Activated effector memory CD4-positive, alpha-beta T cell treated with Interleukin-2 at 50 U/mL for 16 hours (primary cell): ENCODE measurements around the gene ALG12.

Source experiments
- DNase-seq: peaks from one replicate; pipeline ENCODE4 v3.0.0-alpha.2; 2020

Gene ALG12

DNA sequence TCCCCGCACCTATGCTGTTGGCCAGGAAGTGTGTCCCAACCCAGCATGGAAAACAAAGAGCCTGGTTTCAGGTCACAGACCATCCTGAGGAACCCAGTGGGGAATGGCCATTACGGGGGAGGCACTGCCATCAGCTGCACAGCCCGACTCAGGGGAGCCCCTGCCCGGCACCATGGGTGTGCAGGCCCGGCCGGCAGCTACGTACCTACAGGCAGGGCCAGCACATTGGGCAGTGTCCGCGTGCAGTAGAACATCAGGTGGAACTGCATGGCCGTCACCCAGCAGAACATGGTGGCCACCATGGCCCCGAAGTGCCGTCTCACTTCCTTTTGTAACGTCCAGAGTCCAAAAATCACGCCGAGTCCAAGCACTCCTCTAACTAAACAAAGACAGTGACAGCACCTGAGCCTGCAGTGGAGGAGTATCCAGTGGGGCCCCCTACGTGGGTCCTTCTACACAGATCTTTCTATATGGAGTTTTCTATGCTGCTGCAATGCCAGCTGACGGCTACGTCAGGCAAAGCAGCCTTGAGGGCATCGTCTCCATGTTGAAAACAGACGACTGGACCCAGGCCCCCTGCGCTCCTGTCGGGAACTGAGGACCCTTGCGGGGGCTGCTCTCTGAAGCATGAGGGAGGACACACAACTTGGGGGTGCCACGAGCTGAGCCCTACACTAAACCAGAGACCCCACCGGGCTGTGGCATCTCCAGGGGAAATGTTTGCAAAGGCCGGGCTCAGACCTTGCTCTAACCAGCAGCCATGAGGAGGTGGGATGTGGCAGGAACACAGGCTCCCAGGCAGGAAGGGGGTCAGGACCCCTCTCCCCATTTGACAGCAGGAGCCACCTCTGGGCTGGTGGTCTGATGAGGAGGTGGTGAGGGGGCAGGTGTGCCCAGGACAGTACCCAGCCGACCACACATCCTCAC, 7.7 kb downstream of the ALG12 start:
- DNase-seq, result no peak

DNA sequence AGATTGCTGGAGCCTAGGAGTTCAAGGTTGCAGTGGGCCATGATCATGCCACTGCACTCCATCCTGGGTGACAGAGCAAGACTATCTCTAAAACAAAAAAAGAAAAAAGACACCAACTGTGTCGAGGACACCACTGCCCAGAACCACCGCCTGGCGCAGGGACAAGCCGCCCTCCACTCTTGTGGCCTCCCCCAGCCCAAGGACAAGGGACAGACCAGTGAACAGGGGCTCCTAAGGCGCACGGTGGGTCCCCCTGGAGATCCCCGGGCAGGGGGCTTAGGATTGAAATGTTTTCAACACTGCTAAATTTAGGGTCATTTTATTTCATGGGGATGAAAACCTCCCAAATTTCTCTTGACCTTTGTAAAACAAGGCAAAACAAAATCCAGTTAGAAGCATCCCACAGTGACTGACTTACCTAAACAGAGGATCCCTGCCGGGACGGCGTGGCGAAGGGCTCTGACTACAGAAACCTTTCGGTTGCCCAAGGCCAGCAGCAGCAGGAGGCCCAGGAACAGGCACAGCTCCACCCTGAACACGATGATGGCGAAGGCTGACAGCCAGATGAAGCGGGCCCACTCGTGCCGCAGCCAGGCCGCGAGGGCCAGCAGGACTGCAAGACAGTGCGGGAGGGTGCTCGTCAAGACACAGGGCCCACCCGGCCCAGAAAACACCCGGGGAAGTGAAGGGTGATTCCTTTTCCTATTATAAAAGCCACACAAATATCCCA, 8.6 kb downstream of the ALG12 start:
- no peak for DNase-seq

DNA sequence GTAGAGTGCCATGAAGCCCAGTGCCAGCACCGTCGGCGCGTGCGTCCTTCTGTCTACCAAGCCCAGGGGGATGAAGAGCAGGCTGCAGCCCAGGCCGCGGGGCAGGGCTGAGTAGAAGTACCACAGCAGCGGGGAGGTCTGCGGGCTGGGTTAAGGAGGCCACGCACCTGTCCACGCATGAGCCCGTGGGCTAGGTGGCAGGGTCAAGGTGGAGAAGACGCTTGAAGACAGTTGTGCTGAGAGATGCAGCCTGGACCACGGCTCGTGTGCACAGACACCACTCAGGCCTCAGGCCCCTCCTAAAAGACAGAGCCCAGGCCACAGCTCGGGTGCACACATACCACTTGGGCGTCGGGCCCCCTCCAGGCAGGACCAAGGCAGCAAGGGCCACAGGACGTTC, 10.4 kb downstream of the ALG12 start:
- no peak for DNase-seq

DNA sequence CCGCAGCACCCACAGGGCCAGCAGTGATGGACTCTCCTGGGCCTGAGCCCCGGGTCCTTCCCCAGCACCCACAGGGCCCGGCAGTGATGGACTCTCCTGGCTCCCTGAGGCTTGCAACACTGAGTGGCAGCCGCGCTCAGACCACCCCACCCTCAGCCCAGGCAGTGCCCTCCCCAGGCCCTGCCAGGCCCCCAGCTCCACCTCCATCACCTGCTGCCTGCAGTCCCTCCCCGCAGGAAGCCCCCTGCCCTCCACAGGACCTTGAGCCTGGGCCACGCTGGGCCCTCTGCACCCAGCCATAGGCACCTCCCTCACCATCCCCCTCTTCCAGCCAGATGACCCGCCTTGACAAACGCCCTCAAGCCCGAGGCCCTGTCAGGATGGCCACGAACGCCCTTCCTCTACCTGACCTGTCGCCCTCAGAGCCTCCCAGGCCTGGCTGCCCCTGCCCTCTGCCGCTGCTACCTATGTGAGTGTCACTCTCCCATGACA, 11.4 kb downstream of the ALG12 start:
- DNase-seq, result no peak

DNA sequence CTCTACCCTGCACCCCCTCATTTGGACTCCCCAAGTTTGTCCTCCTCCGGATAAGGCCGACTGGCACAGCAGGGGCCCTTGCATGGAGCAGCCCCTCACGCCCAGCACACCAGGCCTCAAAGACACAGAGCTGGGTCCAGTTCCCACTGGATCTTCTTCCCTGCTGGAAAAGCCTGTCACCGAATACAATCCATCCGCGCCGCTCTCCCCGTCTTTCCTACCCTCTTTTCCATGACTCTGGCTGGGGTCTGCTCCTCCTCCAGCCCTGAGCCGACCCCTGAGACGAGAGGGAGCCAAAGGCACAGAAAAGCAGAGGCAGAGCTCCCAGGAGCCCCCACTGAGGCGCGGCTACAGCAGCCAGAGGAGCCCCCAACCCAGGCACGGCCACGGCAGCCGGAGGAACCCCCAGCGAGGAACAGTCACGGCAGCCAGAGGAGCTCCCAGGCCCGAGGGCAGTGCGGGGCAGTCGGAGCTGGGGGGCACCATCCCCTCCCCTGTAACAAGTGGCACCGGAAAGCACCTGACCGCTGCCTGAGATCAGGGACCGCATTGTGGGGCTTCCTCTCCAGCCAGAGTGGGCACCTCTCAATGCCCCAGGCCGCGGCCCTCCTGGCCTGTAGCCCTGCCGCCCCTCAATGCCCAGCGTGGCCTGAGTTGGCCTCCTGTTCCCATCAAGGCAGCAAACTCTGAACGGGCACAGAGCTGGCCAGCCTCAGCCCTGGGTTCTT, 12.0 kb downstream of the ALG12 start:
- DNase-seq, result no peak

DNA sequence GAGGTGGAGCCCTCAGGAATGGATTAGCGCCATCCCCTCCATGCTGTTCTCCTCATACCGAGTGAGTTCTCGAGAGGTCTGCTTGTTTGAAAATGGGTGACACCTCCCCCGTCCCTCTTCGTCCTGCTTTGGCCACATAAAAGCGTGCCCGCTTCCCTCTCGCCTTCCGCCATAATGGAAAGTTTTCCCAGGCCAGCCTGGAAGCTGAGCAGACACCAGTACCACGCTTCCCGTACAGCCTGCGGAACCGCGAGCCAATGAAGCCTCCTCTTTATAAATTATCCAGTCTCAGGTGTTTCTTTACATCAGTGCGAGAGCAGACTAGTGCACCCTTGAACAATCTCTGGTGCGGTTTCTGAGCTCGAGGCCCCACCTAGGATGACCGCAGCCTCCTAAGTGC, 12.8 kb downstream of the ALG12 start:
- DNase-seq, result no peak

DNA sequence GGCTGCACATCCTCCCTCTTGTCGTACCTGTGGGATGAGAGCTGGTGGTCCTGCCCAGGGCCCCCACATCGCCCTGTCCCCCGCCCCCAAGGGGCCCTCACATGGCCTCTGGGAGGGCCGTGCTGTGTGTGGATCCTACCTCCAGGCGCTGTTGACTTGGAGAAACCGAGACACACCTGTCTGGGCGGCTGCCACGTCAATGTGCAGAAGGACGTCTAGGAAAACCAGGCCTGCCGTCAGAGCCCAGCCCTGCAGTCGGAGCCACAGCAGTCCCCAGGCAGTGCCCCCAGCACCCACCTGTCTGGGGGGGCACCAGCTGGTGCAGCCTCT, 14.2 kb downstream of the ALG12 start:
- DNase-seq, result no peak

DNA sequence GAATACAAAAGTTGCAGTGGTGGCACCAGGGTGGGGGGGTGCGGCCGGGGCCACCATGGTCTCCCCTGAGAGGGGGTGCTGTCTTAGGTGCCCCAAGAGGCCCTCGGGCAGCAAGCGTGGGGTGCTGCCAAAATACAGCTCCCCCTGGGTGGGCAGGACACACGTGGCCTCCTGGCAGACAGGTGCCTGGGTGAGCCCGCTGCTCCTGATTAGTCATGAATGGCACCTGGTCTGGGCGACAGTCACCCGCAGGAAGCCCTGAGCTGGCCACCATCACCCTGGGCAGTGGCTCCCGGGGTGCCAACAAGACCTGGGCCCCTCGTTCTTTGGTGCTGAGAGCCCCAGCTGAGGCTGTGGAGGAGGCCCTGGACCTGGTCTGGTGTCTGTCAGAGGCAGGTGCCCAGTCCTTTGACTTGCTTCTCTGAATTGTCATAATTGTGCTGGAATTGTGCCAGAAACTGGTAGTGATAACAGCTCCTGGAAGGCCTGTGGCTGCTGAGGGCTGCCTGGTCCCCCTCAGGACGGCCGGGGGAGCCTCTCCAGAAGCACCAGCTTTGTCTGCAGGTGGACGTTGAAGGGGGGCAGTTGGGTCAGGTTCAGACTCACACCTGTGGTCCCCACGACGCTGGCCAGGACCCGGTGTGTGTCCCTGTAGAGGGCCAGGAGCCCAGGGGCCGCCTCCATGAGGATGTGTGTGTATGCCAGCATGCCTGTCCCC, 14.8 kb downstream of the ALG12 start:
- no peak for DNase-seq

DNA sequence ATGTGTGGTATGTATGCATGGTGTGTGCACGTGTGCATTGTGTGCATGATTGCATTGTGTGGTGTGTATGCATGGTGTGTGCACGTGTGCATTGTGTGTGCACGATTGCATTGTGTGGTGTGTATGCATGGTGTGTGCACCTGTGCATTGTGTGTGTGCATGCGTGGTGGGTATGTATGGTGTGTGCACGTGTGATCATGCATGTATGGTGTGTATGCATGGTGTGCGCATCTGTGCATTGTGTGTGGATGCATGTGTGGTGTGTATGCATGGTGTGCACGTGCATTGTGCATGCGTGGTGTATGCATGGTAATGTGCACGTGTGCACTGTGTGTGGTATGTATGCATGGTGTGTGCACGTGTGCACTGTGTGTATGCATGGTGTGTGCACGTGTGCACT, 16.8 kb downstream of the ALG12 start:
- DNase-seq, result no peak

DNA sequence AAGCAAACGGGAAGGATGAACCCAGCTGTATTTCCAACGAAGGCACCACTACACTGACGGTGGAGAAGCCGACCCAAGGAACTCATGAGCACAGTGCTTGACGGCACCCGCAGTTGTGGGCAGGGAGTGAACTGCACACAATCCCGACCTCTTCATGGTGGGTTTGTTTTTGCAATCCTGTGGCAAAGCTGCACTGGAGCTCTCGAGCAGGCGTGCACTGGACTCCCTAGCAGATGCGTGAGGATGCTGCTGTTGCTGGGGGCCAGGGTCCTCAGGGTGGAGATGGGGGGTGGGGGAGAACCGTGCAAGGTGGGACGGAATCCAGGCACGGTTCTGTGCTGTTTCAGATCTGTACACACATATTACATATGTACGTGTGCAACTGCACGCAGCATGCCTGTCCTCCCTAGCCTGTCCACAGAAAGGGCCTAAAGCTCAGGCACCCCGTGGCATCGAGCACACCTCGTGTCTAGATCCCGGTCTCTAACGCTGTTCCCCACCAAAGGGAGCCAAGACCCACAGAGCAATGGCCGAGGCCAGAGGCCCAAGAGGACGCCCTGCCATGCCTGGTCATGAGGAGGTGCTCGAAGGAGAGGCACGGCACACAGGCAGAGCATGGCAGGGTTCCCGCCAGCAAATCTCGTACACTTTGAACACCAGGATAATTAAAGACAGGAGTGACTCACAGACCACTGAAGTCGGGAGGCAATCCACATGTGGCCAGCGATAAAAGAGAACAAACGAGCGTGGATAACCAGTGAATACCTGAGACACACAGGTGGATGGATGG, 17.6 kb downstream of the ALG12 start:
- DNase-seq, result no peak

DNA sequence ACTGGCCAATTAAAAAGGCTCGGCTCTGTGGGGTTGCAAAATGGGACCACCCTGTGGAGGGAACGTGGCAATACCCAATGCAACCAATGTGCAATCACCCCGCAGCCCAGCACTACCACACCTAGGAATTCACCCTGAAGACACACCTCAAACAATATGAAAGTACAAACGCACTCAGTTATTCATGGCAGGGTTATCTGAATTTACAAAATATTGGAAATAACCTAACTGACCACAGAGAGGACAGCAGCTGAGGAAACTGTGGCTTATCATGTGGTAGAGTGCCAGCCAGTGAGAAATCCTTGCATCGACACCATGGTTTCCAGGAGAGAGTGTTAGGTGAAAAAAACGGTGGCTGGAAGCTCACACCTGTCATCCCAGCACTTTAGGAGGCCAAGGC, 18.7 kb downstream of the ALG12 start:
- no peak for DNase-seq

DNA sequence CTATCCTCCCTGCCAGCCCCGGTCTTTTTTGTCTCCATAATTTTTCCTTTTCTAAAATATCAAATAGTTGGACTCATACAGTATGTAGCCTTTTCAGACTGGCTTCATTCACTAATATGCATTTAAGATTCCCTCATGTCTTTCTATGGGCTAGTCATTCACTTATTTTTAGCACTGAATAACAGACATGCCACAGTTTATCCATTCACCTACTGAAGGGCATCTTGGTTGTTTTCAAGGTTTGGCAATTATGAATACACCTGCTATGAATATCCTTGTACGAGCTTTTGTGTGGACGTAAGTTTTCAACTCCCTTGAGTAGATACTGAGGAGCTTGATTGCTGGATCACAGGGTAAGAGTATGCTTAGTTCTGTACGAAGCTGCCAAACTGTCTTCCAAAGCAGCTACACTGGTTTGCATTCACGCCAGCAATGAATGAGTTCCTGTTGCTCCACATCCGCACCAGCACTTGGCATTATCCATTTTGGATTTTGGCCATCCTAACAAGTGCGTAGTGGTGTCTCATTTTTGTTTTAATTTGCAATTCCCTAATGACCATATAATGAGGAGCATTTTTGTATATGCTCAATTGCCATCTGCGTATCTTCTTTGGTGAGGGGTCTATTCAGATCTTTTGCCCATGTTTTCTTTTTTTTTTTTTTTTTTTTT, 21.1 kb downstream of the ALG12 start:
- DNase-seq, result no peak

DNA sequence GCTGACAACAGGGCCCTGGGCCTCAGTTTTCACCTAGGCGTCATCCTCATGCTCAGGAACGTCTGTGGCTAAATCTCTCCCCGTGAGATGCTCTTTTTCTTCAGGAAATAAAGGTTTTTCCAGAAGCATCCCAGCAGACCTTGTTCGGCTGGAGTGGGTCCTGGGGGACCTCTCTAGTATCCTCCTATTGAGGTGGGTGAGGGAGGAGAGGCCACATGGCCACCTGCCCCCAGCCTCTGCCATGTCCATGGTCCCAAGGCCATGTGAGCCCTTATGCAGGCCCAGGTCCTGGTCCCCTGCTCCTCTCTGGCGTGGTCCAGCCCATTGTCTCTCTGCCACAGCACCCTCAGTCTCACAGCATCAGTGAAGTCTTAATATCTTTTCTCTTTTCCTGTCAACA, 22.0 kb downstream of the ALG12 start:
- DNase-seq, result no peak

DNA sequence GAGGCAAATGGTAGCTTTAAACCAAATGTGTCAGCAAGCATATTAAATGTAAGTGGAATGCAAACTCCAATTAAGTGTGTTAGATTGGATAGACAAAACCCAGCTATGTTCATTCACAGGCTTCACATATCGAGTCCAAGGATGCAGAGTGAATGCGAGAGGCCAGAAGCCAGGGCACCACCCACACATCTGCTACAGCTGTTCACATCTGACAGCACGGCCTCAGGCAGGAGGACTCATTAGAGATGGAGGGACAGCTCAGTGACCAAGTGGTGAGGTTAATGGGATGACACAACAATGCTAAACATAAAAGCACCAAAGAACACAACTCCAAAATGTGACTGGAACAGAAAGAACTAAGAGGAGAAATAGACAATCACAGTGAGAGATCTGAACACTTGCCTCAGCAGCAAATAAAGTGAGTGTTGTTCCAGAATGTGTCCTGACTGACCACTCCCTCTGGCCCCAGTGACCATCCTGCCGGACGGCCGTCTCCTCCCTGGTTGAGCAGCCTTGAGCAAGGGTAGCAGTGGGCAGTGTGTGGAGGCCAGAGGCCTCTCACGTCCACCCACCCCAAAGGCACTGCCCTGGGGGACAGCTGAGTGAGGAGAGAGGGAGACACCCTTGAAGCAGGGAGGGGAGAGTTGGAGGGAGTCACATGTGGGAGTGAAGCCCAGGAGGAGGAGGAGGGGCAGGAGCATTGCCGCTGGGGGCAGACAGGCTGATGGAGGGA, 23.8 kb downstream of the ALG12 start:
- DNase-seq, result no peak

DNA sequence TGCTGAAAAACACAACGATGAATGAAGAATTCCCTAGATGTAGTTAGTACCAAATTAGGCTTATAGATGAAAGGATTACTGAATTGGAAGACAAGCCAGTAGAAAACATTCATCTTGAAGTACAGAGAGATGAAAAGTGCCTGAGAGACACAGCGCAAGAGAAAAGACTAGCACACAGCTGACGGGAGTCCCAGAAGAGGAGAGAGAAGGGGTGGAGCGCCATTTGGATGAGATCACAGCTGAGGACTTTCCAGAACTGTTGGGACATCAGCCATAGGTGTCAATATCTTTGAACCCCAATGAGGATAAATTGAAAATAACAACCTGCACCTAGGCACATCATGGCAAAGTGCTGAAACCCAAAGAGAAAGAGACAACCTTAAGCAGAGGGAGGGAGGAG, 25.2 kb downstream of the ALG12 start:
- no peak for DNase-seq

DNA sequence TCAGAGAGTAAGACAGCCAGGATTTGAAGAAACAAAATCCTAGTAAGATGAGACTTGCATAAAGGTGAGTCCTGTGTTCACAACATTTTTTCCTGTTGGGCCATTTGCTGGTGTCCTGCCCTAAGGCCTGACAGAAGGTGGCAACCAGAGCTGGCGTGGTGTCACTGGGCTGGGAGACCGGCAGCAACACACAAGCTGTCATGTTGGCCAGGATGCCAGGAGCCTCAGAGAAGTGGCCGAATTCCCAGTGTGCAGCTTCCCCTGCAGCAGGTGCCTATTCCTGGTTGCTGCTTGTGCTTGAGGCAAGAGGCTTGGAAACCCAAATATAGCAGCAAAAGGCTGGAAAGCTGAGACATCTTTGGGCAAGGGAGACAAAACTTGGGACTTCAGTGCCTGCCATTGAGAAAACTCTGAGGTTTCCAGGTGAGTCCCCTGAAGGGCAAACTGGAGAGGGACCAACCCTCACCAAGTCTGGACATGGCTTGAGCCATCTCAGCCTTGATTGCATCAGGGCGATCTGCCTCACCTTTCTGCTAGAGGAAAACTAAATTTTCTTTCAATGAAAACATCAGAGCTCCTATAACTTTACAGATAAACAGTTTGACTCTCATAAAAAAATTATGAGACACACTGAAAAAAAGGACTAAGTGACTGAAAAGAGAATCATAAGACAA, 25.9 kb downstream of the ALG12 start:
- DNase-seq, result no peak

DNA sequence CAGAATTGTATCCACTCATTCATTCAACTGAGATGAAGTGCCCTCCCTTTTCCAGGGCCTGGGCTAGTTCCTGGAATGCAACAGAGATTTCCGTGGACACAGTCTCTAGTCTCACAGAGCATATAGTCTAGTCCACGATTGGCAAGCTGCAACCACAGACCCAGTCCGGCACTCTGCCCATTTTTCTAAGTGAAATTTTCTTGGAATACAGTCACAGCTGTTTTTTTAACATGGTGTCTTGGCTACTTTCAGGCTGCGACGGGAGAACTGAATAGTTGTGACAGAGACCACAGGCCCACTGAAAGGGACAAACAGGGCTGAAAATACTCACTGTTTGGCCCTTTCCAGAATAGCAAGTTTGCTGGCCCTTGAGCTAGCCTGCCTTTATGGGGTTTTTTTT, 29.2 kb downstream of the ALG12 start:
- no peak for DNase-seq

DNA sequence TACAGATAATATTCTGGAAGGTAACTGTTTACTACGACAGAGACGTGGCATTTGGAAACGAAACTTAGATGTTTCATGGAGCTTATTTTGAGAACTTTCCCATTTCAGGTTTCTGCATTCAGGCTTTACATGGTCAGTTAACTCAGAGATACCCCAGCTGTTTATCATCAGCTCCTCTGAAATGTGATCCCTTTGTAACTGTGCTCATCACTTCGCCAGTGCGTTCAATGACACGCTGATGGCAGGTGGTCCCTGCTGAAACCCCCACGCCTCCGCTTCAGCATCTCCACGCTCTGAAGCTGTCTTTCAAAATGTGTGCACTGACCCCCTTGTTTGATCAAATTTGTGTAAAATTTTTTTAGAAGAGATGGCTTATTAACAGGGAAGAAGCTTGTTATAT, 30.5 kb downstream of the ALG12 start:
- no peak for DNase-seq

DNA sequence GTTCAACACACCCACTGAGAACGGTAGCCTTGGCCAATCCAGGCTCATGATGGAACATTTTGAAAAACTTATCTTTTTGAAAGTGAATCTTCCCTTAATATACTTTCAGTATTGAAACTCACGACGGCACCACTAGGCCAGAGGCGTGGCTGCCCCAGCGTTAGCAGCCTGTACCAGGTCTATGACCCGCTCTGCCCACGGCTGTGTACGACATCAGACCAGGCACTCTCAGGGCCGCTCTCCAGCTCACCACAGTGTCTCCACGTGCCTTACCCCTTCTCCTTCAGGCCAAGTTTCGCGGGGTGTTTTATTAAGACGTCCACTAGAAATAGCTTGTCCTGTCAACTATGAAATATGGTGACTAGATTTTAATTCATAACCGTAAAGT, 31.2 kb downstream of the ALG12 start:
- no peak for DNase-seq

DNA sequence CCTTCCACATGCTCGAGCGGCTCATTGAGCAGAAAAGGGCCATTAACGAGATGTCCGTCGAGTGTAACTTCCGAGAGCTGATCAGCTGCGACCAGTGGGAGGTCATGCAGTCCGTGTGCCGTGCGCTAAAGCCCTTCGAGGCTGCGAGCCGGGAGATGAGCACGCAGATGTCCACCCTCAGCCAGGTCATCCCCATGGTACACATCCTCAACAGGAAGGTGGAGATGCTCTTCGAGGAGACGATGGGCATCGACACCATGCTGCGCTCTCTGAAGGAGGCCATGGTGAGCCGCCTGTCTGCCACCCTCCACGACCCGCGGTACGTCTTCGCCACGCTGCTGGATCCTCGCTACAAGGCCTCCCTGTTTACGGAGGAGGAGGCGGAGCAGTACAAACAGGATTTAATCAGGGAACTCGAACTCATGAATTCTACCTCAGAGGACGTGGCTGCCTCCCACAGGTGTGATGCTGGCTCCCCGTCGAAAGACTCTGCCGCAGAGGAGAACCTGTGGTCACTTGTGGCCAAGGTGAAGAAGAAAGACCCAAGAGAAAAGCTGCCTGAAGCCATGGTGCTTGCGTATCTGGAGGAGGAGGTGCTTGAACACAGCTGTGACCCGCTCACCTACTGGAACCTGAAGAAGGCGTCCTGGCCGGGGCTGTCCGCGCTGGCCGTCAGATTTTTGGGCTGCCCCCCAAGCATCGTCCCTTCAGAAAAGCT, 31.7 kb downstream of the ALG12 start:
- no peak for DNase-seq
